ENCODE results near the gene HOXA2.

HOXA2 gene

GRCh38 chr7:27141137-27141922 lies 38.8 kb upstream of the HOXA2 start:
- no peak for DNase-seq (ENCODE audit: low read depth, low spot score)

- no peak for DNase-seq (ENCODE audit: low read depth, low spot score)
These were observed 37.8 kb upstream of the HOXA2 start for GRCh38 chr7:27140126-27140857.

GRCh38 chr7:27139334-27140125 lies 37.0 kb upstream of the HOXA2 start:
- DNase-seq (ENCODE audit: low read depth, low spot score): no peak

- DNase-seq (ENCODE audit: low read depth, low spot score): no peak
These were observed 36.5 kb upstream of the HOXA2 start for GRCh38 chr7:27138985-27139333.

GRCh38 chr7:27138472-27138871 lies 36.0 kb upstream of the HOXA2 start:
- DNase-seq (ENCODE audit: low read depth, low spot score): no peak

GRCh38 chr7:27137640-27138315 lies 35.3 kb upstream of the HOXA2 start:
- no peak for DNase-seq (ENCODE audit: low read depth, low spot score)

- DNase-seq (ENCODE audit: low read depth, low spot score): peak; percentile 37
These were observed 31.9 kb upstream of the HOXA2 start for GRCh38 chr7:27134392-27134791.

GRCh38 chr7:27133409-27134231 lies 31.1 kb upstream of the HOXA2 start:
- DNase-seq (ENCODE audit: low read depth, low spot score): no peak

GRCh38 chr7:27132978-27133377 lies 30.5 kb upstream of the HOXA2 start:
- DNase-seq (ENCODE audit: low read depth, low spot score): no peak

GRCh38 chr7:27132214-27132613 lies 29.7 kb upstream of the HOXA2 start:
- DNase-seq (ENCODE audit: low read depth, low spot score): no peak

GRCh38 chr7:27131390-27131819 lies 28.9 kb upstream of the HOXA2 start:
- no peak for DNase-seq (ENCODE audit: low read depth, low spot score)

- DNase-seq (ENCODE audit: low read depth, low spot score): peak; percentile 52
These were observed 28.3 kb upstream of the HOXA2 start, which contains the start of gene HOXA4 for GRCh38 chr7:27130540-27131389. HOXA4 (minus strand) TSS chr7:27130757; CDS start chr7:27130733, 24 bp downstream.

- no peak for DNase-seq (ENCODE audit: low read depth, low spot score)
These were observed 27.5 kb upstream of the HOXA2 start for GRCh38 chr7:27129729-27130539.

- DNase-seq (ENCODE audit: low read depth, low spot score): no peak
These were observed 26.6 kb upstream of the HOXA2 start for GRCh38 chr7:27128776-27129728.

GRCh38 chr7:27128034-27128433 lies 25.6 kb upstream of the HOXA2 start:
- DNase-seq (ENCODE audit: low read depth, low spot score): no peak

GRCh38 chr7:27126596-27127327 lies 24.3 kb upstream of the HOXA2 start:
- DNase-seq (ENCODE audit: low read depth, low spot score): no peak

- DNase-seq (ENCODE audit: low read depth, low spot score): no peak
These were observed 23.5 kb upstream of the HOXA2 start for GRCh38 chr7:27125986-27126394.

All from astrocyte of the hippocampus (primary cell).